ENCODE results near the gene CENPB. TPM values are rescaled to one million over a fixed set of nuclear protein-coding genes. Genes with fewer than 3 reads are reported as not detected.
A peak's percentile ranks its signal among the peaks of the same experiment; 100 is the strongest.

The CENPB gene
- total and polyA plus RNA-seq, 2 of the 4 experiments (the other 2 are of a cell fraction), result 45.7 to 59.1 TPM

DNA sequence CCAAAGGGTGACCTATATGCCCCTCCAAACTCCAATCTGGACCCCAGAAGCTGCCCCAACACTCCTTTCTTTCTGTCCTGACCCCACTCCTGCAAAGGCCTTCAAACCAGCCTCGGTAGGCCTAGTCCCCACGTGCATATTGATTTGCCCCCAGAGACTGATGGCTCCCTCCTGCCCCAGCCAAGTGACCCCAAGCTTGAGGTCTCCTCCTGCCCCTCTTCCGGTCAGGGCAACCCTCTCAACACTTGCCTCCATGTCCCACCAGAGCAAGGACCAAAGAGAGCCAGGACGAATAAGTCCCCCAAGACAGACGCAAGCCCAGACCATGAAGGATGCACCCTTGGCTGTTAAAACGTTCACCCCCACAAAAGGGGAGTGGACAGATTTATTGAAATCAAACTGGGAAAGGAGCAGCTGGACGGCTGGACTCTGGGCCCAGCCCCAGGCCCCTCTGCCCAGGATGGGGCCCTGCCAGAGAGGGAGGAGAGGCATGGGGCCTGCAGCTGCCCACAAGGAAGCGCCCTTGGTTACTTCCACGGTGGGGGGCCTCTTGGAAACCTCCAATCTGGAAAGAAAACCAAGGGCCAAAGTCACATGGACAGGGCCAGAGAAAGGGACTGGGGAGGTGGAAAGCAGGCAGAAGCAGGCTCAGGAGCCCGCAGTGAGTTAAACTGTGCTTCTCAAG is 2.9 kb downstream of the CENPB start:
- Histone ChIP-seq H3K27me3 (ENCODE audit: control insufficient read depth, insufficient read depth, low read length) (peaks cover 3% of the 10 kb centered on the region; the same call in 1 of the 2 replicates), H2BK20ac (ENCODE audit: low read depth, low read length) (no peak overlapping the region), H4K5ac (ENCODE audit: low read depth, low read length) (no peak overlapping the region), H4K20me1 (ENCODE audit: insufficient read depth, low read length) (peaks cover 50% of the 10 kb centered on the region), H3K9ac (ENCODE audit: low read depth, low read length) (no peak overlapping the region), H3K4ac (ENCODE audit: low read depth, low read length) (no peak overlapping the region), H3K9me3 (ENCODE audit: control insufficient read depth, insufficient read depth, low read length) (no peaks in the 10 kb centered on the region), H2AK9ac (replicated peaks; ENCODE audit: low read depth, low read length, poor library complexity) (peak overlapping the region; percentile 20), H2BK120ac (ENCODE audit: low read depth, low read length) (no peak overlapping the region), H3K36me3 (ENCODE audit: control insufficient read depth, insufficient read depth, low read length) (peaks cover 11% of the 10 kb centered on the region), H3K27ac (ENCODE audit: insufficient read depth, low read length) (no peak overlapping the region), H2AK5ac (ENCODE audit: low read depth, low read length) (no peak overlapping the region), H3K4me1 (ENCODE audit: control insufficient read depth, insufficient read depth, low read length) (peaks cover 16% of the 10 kb centered on the region), H3K4me2 (ENCODE audit: low read depth, low read length) (peak overlapping the region; percentile 5; the same call in 1 of the 2 replicates), H2AFZ (replicated peaks; ENCODE audit: low read length, poor library complexity) (no peak overlapping the region), H4K8ac (ENCODE audit: low read depth in 2 of 2, low read length in 2 of 2) (no peak overlapping the region), H3K23ac (ENCODE audit: low read depth, low read length) (peak overlapping the region; percentile 42; the same call in 1 of the 2 replicates), H2BK5ac (ENCODE audit: low read depth, low read length, poor library complexity, severe bottlenecking) (no peak overlapping the region), H3K79me1 (ENCODE audit: low read depth in 1 of 2, low read length in 2 of 2) (peaks cover 7 to 40% of the 10 kb centered on the region in 2 experiments; a peak in 3 of 4 replicates), H3K9me1 (ENCODE audit: insufficient read depth, low read length) (peaks cover 12% of the 10 kb centered on the region), H3K14ac (replicated peaks; ENCODE audit: low read depth, low read length) (no peak overlapping the region), H3K4me3 (ENCODE audit: insufficient read depth, low read depth, low read length) (no peak overlapping the region), H2BK15ac (ENCODE audit: low read depth, low read length) (no peak overlapping the region), H3K56ac (ENCODE audit: extremely low read depth, insufficient read depth, low read length) (no peak overlapping the region), H4K91ac (ENCODE audit: insufficient read depth, low read depth, low read length) (no peak overlapping the region), H3K18ac (ENCODE audit: low read depth, low read length) (no peak overlapping the region)
- POLR2A ChIA-PET (ENCODE audit: unreplicated experiment), result interaction anchor here (0.5 kb wide), 2 partner anchors 51 to 68 kb away, joined by 3 to 5 read pairs; no protein-coding TSS in a partner anchor
- BruUV-seq (replicated peaks), result no TSS peak
- ATAC-seq (ENCODE audit: low read depth), result no peak
- in situ Hi-C loops (cut with MboI; ENCODE audit: low sequenced_read_pairs) (loop anchor here (10.0 kb wide), 1 partner anchor 301 kb away; no protein-coding TSS in a partner anchor), intact Hi-C loops (cut with micrococcal nuclease) (no loop called here), dilution Hi-C loops (cut with HindIII; ENCODE audit: low sequenced_read_pairs, unreplicated experiment) (no loop called here)
- CTCF ChIA-PET, result no interaction called here
- WGBS, 2 experiments (ENCODE audit: extremely low coverage in 2 of 2, insufficient read length in 1 of 2), result 81% methylated on average over 2 of the region's 10 CpGs; no CpG with 5 or more reads in 1 of the 2 experiments
- TF ChIP-seq RCOR1 (IDR thresholded peaks at IDR 0.05; ENCODE audit: insufficient replicate concordance, low read length) (no peak), CTCF (conservative IDR thresholded peaks at IDR 0.05; ENCODE audit: low read depth, low read length) (no peak), RAD21 (IDR thresholded peaks at IDR 0.05; ENCODE audit: low read length) (no peak), POLR2A (IDR thresholded peaks at IDR 0.05; ENCODE audit: low read depth, low read length) (no peak), MXI1 (IDR thresholded peaks at IDR 0.05; ENCODE audit: borderline replicate concordance, low read depth, low read length) (no peak), SMC3 (IDR thresholded peaks at IDR 0.05; ENCODE audit: low read depth, low read length) (no peak), CHD1 (IDR thresholded peaks at IDR 0.05; ENCODE audit: low read depth, low read length) (no peak), BHLHE40 (IDR thresholded peaks at IDR 0.05; ENCODE audit: low read depth, low read length) (no peak), CEBPB (IDR thresholded peaks at IDR 0.05; ENCODE audit: low read depth, low read length) (no peak), FOS (IDR thresholded peaks at IDR 0.05; ENCODE audit: low read depth, low read length) (no peak), MAZ (IDR thresholded peaks at IDR 0.05; ENCODE audit: borderline replicate concordance, low read depth, low read length) (no peak)
- TF ChIP-seq, protein P1, sequence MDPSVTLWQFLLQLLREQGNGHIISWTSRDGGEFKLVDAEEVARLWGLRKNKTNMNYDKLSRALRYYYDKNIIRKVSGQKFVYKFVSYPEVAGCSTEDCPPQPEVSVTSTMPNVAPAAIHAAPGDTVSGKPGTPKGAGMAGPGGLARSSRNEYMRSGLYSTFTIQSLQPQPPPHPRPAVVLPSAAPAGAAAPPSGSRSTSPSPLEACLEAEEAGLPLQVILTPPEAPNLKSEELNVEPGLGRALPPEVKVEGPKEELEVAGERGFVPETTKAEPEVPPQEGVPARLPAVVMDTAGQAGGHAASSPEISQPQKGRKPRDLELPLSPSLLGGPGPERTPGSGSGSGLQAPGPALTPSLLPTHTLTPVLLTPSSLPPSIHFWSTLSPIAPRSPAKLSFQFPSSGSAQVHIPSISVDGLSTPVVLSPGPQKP (IDR thresholded peaks at IDR 0.05; ENCODE audit: borderline replicate concordance, low read depth, low read length), result no peak
- no peak for DNase-seq

Measured in IMR-90 (cell line).